GM19452 (cell line): ENCODE data around the gene C1QTNF4.
"Not testable (repeated sequence)": the region's sequence is repeated elsewhere in the genome, so short reads cannot be mapped to it uniquely, and the experiment has no call there.

Experiments
- ATAC-seq: cut with Tn5 transposase; IDR thresholded peaks from one replicate; pipeline ENCODE4 v1.9.1; 2021; ENCODE audit not compliant: unreplicated experiment

The C1QTNF4 gene

DNA sequence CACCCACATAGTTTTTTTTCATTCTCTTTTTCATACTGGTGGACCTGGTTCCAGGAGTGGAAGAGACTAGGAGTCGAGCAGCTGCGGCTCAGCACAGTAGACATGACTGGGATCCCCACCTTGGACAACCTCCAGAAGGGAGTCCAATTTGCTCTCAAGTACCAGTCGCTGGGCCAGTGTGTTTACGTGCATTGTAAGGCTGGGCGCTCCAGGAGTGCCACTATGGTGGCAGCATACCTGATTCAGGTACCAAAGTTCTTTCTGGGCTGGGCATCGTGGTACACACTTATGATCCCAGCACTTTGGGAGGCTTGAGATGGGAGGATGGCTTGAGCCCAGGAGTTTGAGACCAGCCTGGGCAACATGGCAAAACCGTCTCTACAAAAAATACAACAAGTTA lies 24.6 kb downstream of the C1QTNF4 start:
- ATAC-seq = no peak

GRCh38 chr11:47566149-47566698 lies 28.0 kb downstream of the C1QTNF4 start:
- no peak for ATAC-seq

GRCh38 chr11:47565340-47566148 lies 28.7 kb downstream of the C1QTNF4 start, which contains the start of gene PTPMT1:
TSS of gene PTPMT1 (plus strand) at chr11:47565599. CDS start at chr11:47565623, 24 bp downstream.
- peak; percentile 83 for ATAC-seq

DNA sequence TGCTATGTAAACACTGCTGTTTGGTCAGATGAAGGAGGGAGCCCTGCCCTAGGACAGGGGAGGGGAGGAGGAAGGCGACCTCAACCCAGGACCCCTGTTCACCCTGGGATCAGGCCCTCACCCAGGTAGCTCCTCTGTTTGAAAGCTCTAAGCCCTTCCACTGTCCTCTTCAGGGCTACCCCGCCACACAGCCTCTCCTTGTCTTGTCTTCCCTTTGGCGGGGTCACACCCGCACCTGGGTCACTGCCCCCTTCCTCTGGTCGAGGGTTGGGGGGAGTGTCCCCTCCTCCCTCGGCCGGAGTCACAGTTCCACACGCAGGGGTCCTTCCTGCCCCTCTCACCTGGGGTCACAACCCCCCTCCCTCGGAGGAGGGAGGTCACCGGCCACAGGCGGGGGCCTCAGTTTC lies 29.3 kb downstream of the C1QTNF4 start:
- ATAC-seq = no peak

DNA sequence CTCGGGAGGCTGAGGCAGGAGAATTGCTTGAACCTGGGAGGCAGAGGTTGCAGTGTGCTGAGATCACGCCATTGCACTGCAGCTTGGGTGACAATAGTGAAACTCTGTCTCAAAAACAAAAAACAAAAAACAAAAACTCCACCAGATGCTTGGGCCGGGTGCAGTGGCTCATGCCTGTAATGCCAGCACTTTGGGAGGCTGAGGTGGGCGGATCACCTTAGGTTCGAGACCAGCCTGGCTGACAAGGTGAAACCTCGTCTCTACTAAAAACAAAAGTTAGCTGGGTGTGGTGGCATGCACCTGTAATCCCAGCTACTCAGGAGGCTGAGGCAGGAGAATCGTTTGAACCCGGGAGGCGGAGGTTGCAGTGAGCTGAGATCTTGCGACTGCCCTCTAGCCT lies 29.8 kb downstream of the C1QTNF4 start:
- ATAC-seq = not testable (repeated sequence)

- not testable (repeated sequence) for ATAC-seq
Measured at GRCh38 chr11:47562393-47562792, 31.8 kb downstream of the C1QTNF4 start.

- ATAC-seq = no peak
Measured at GRCh38 chr11:47560426-47560825, 33.8 kb downstream of the C1QTNF4 start.

GRCh38 chr11:47558695-47559094 lies 35.5 kb downstream of the C1QTNF4 start:
- ATAC-seq = no peak

GRCh38 chr11:47557004-47557403 lies 37.2 kb downstream of the C1QTNF4 start:
- ATAC-seq = not testable (repeated sequence)

DNA sequence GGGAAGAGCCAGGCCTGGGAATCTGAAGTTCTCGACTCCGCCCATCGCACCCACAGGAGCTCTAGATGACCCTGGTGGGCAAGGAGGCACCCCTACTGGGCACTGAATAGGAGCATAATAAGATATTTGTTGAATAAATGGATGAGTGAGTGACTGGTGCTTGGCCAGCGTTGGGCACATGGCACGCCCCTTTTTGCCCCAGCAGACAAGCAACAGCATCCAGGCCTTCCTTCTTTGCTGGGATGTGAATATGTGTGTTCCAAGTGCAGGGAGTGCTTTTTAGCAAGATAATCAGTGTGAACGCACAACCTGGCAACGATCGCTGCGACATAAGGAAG lies 40.8 kb downstream of the C1QTNF4 start:
- peak; percentile 27 for ATAC-seq

GRCh38 chr11:47552566-47553405 lies 41.4 kb downstream of the C1QTNF4 start, which contains the start of gene CELF1:
TSS of gene CELF1 (minus strand) at chr11:47553132. CDS start at chr11:47499523, 53,609 bp downstream.
- peak; percentile 93 for ATAC-seq

GRCh38 chr11:47552056-47552565 lies 42.1 kb downstream of the C1QTNF4 start:
- ATAC-seq = no peak

GRCh38 chr11:47551086-47551485 lies 43.1 kb downstream of the C1QTNF4 start:
- ATAC-seq = no peak

DNA sequence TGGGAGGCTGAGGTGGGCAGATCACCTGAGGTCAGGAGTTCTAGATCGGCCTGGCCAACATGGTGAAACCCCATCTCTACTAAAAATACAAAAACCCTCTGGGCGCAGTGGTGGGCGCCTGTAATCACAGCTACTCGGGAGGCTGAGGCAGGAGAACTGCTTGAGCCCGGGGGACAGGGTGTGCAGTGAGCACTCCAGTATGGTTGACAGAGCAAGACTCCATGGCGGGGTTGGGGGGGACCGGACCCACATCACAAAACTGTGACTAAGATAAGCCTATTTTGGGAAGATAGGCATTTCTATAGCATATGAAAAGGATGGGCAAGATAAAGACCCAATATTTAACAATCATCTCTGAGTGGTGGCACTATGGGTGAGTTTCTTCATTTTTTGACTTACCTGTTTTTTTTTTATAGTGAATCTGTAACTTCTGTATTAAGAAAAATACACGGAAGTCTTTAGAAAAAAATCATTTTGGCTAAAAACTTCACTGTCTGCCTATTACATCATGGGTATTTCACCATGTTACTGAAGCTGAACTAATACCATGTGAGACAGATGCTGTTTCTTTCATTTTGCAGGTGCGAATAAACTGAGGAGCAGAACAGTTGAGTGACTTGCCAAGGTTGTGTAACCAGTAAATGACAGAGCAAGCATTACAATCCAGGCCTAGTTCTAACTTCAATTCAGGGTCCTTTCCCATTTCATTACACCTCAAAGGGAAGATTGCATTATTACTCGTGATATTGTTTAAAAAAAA lies 43.7 kb downstream of the C1QTNF4 start:
- ATAC-seq = no peak

DNA sequence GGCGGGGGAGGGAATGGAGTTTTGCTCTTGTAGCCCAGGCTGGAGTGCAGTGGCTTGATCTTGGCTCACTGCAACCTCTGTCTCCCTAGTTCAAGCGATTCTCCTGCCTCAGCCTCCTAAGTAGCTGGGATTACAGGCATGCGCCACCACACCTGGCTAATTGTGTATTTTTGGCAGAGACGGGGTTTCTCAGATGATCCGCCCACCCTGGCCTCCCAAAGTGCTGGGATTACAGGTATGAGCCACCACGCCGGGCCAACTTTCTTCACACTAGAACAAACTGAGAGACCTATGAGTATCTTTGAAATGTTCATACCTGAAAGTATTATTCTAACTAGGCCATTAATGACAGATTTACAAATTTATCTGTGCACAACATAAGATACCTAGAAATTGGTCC lies 47.9 kb downstream of the C1QTNF4 start:
- not testable (repeated sequence) for ATAC-seq

- ATAC-seq = no peak
Measured at GRCh38 chr11:47545298-47545697, 48.9 kb downstream of the C1QTNF4 start.

GRCh38 chr11:47541070-47541469 lies 53.1 kb downstream of the C1QTNF4 start:
- no peak for ATAC-seq

- ATAC-seq = no peak
Measured at GRCh38 chr11:47539681-47540039, 54.6 kb downstream of the C1QTNF4 start.
